Measurements from ENCODE around the gene E2F2.

GRCh38 chr1:23531562-23532094 lies 595 bp upstream of the E2F2 start:
- TF ChIP-seq POLR2A (IDR thresholded peaks at IDR 0.05; ENCODE audit: low read depth, low read length) (no peak), POLR2AphosphoS5 (IDR thresholded peaks at IDR 0.05; ENCODE audit: low read depth, low read length) (no peak), TAF1 (IDR thresholded peaks at IDR 0.05; ENCODE audit: borderline replicate concordance, low read depth, low read length) (no peak)
